Peyer's patch (tissue), 4 donors: Measurements from ENCODE around the gene MNAT1. TPM values are rescaled to one million over a fixed set of nuclear protein-coding genes. Genes with fewer than 3 reads are reported as not detected.

Source experiments
- DNase-seq, 3 donors: peaks; one replicate each; pipeline ENCODE4 v3.0.0-alpha.2; 2017 to 2019
- H3K27ac ChIP-seq, 4 donors: fragments of 200-600 bp; sonication (generic); one replicate each; pipeline ENCODE4 v1.5.1; 2016 to 2019
- H3K27me3 ChIP-seq, 2 donors: fragments of 200-600 bp; sonication (generic); one replicate each; pipeline ENCODE4 v1.5.1; 2019
- H3K36me3 ChIP-seq, 3 donors: fragments of 200-600 bp; sonication (generic); one replicate each; pipeline ENCODE4 v1.5.1; 2016 to 2019
- H3K4me1 ChIP-seq, 4 donors: fragments of 200-600 bp; sonication (generic); one replicate each; pipeline ENCODE4 v1.5.1; 2016 to 2019
- H3K4me3 ChIP-seq, 4 donors: fragments of 200-600 bp; sonication (generic); 1 replicate in 3 of 4; 2 replicates in 1 of 4; pipeline ENCODE4 v1.5.1; 2016 to 2019; ENCODE audit warnings: mild to moderate bottlenecking in 1 of 4
- H3K9me3 ChIP-seq, 4 donors: fragments of 200-600 bp; sonication (generic); one replicate each; pipeline ENCODE4 v1.5.1; 2016 to 2019; ENCODE audit warnings: mild to moderate bottlenecking in 1 of 4
- CTCF ChIP-seq, 6 experiments: fragments of 450-650 bp in 4 of 6; fragments of 200-600 bp in 2 of 6; sonication (generic) in 1 of 6; IDR thresholded peaks; one replicate each; pipeline ENCODE4 v1.5.1; 2017 to 2019; ENCODE audit warnings: antibody characterized with exemption in 6 of 6, mild to moderate bottlenecking in 3 of 6, moderate library complexity in 1 of 6
- POLR2A ChIP-seq, 2 donors: fragments of 450-650 bp; IDR thresholded peaks; one replicate each; pipeline ENCODE4 v1.5.1; 2017; ENCODE audit warnings: antibody characterized with exemption in 2 of 2, mild to moderate bottlenecking in 2 of 2, moderate library complexity in 2 of 2
- total RNA-seq, 4 donors: library from RNA; depleted of rRNA; stranded (reverse); fragments of >200 nt; gene quantifications; one replicate each; pipeline ENCODE4 v1.1.0, GENCODE V29; 2016

MNAT1 gene
- total RNA-seq, 4 donors from 2014 or later: 7.5 to 66.8 (median 17.2) TPM

- Histone ChIP-seq H3K27me3 (no peaks in the 10 kb centered on the region), H3K4me1 (peaks cover 0 to 3% (median 0%) of the 10 kb centered on the region in 4 donors), H3K4me3 (no peak overlapping the region), H3K9me3 (no peaks in the 10 kb centered on the region), H3K36me3 (no peaks in the 10 kb centered on the region), H3K27ac (no peak overlapping the region)
- TF ChIP-seq CTCF (IDR thresholded peaks at IDR 0.05): no peak
- no peak for TF ChIP-seq POLR2A (IDR thresholded peaks at IDR 0.05)
- no peak for DNase-seq
Observed at GRCh38 chr14:60760644-60761364, 26.2 kb downstream of the MNAT1 start.

GRCh38 chr14:60768602-60769001, 34.0 kb downstream of the MNAT1 start:
- no peaks in the 10 kb centered on the region for H3K9me3 ChIP-seq
- no peaks in the 10 kb centered on the region for H3K4me1 ChIP-seq
- DNase-seq: no peak
- H3K4me3 ChIP-seq: no peak overlapping the region
- H3K27ac ChIP-seq: no peak overlapping the region
- no peaks in the 10 kb centered on the region for H3K36me3 ChIP-seq
- no peak for TF ChIP-seq POLR2A (IDR thresholded peaks at IDR 0.05)
- TF ChIP-seq CTCF (IDR thresholded peaks at IDR 0.05): no peak
- H3K27me3 ChIP-seq: no peaks in the 10 kb centered on the region

GRCh38 chr14:60771117-60771516, 36.6 kb downstream of the MNAT1 start:
- H3K4me1 ChIP-seq: no peaks in the 10 kb centered on the region
- H3K36me3 ChIP-seq: no peaks in the 10 kb centered on the region
- H3K9me3 ChIP-seq: no peaks in the 10 kb centered on the region
- no peak overlapping the region for H3K4me3 ChIP-seq
- H3K27ac ChIP-seq: no peak overlapping the region
- no peak for TF ChIP-seq POLR2A (IDR thresholded peaks at IDR 0.05)
- TF ChIP-seq CTCF (IDR thresholded peaks at IDR 0.05): no peak
- no peak for DNase-seq
- H3K27me3 ChIP-seq: no peaks in the 10 kb centered on the region

- Histone ChIP-seq H3K27me3 (no peaks in the 10 kb centered on the region), H3K9me3 (no peaks in the 10 kb centered on the region), H3K36me3 (no peaks in the 10 kb centered on the region), H3K4me1 (no peaks in the 10 kb centered on the region), H3K27ac (no peak overlapping the region), H3K4me3 (no peak overlapping the region)
- no peak for DNase-seq
- TF ChIP-seq POLR2A (IDR thresholded peaks at IDR 0.05) (no peak), CTCF (IDR thresholded peaks at IDR 0.05) (no peak)
Observed at GRCh38 chr14:60773558-60773957, 39.0 kb downstream of the MNAT1 start.

GRCh38 chr14:60775296-60775695, 40.7 kb downstream of the MNAT1 start:
- no peak overlapping the region for H3K27ac ChIP-seq
- no peaks in the 10 kb centered on the region for H3K9me3 ChIP-seq
- H3K27me3 ChIP-seq: no peaks in the 10 kb centered on the region
- H3K4me3 ChIP-seq: no peak overlapping the region
- H3K36me3 ChIP-seq: no peaks in the 10 kb centered on the region
- H3K4me1 ChIP-seq: no peaks in the 10 kb centered on the region
- no peak for DNase-seq
- TF ChIP-seq POLR2A (IDR thresholded peaks at IDR 0.05) (no peak), CTCF (IDR thresholded peaks at IDR 0.05) (no peak)
